GM06990 (cell line): ENCODE results near the gene KMT2E.
A peak's percentile ranks its signal among the peaks of the same experiment; 100 is the strongest.

Experiments
- DNase-seq: peaks from one replicate; pipeline ENCODE4 v3.0.0-alpha.2; 2011; ENCODE audit not compliant: insufficient read length; ENCODE audit errors: extremely low read depth
- H3K27me3 ChIP-seq: replicated peaks from 2 replicates; pipeline ENCODE4 v1.6.0; 2011; ENCODE audit warnings: low read length; ENCODE audit not compliant: control insufficient read depth, insufficient read depth
- H3K36me3 ChIP-seq: 2 replicates; pipeline ENCODE4 v1.5.1; 2011; ENCODE audit warnings: low read length; ENCODE audit not compliant: control insufficient read depth, insufficient read depth
- H3K4me3 ChIP-seq: replicated peaks from 2 replicates; pipeline ENCODE4 v1.5.1; 2011; ENCODE audit warnings: low read depth, mild to moderate bottlenecking, control low read depth, low read length
- TF ChIP-seq, protein P1 (sequence below): IDR thresholded peaks from 2 replicates; pipeline ENCODE4 v1.5.1; 2011; ENCODE audit warnings: low read length, control low read depth, mild to moderate bottlenecking, inconsistent platforms; ENCODE audit not compliant: insufficient read depth, poor library complexity, severe bottlenecking

The KMT2E gene

DNA sequence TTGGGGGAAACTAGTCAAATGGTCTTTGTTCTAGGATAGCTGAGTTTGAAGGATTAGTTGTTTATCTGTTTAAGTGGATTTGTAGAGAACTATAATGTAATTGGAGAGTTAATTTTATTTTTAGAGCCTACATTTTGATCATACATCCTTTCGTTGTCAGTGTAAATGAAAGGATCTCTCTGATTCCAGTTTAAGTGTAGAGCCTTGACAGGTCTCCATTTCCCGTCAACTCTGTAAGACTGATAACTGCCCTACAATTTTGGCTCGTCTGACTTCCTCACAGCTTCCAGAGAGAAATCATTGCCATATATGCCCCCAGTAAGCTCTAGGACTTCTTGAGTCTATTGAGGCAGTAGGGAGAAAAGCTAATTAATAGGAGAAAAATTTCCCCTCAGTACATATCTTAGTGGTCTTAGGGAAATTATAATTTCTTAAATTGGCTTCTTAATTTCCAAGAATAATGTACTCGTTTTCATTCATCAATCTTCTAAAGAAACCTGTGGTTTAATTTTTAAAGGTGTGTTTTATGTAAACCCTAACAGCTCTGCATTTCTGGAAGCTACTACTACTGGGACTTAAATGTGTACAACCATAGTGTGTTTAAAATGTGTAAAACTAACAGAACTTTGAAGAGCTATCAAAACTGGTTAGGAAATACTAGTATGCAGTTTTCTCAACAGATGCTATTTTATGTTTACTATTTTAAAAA lies 3.8 kb downstream of the KMT2E start:
- TF ChIP-seq, protein P1, sequence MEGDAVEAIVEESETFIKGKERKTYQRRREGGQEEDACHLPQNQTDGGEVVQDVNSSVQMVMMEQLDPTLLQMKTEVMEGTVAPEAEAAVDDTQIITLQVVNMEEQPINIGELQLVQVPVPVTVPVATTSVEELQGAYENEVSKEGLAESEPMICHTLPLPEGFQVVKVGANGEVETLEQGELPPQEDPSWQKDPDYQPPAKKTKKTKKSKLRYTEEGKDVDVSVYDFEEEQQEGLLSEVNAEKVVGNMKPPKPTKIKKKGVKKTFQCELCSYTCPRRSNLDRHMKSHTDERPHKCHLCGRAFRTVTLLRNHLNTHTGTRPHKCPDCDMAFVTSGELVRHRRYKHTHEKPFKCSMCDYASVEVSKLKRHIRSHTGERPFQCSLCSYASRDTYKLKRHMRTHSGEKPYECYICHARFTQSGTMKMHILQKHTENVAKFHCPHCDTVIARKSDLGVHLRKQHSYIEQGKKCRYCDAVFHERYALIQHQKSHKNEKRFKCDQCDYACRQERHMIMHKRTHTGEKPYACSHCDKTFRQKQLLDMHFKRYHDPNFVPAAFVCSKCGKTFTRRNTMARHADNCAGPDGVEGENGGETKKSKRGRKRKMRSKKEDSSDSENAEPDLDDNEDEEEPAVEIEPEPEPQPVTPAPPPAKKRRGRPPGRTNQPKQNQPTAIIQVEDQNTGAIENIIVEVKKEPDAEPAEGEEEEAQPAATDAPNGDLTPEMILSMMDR: no peak
- DNase-seq: no peak
- no peaks in the 10 kb centered on the region for H3K36me3 ChIP-seq
- no peaks in the 10 kb centered on the region for H3K27me3 ChIP-seq
- peak overlapping the region; percentile 99 for H3K4me3 ChIP-seq

DNA sequence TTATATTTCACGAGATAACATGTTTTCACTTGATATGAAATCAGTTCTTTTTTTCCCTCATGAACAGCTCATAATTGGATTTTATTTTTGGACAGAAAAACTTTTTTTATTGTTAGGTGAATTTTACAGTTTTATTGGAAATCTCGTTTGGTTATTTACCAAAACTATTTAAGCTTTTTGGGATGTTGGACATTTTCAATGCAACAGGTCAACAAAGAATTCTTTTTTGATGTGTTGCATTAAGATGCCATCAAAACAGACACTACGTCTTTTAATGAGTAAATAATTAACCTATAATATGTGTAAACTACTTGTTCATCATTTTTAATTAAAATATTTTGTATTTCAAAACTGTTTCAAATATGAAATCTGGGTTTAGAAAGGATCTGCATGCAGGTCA lies 5.3 kb downstream of the KMT2E start:
- Histone ChIP-seq H3K4me3 (peak overlapping the region; percentile 27; the same call in 1 of the 2 replicates), H3K27me3 (no peaks in the 10 kb centered on the region), H3K36me3 (no peaks in the 10 kb centered on the region)
- TF ChIP-seq, protein P1: no peak
- DNase-seq: no peak

DNA sequence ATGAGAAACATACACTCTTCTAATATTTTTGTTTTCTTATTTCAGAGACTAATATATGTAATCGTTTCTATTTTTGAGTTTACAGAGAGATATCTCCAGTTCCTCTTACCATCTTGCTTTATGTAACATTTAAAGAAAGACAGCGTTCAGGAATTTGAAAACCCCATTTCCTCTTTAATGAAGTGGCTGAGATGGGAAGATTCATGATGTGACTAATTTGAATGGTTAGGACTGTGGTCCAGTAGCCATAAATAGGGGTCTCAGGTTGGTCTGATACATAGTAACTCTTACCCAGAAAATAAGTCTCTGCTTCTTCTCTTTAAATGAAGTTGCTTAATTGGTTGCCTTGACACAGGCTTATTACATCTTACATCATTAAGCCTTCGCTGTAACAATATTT lies 6.9 kb downstream of the KMT2E start:
- TF ChIP-seq, protein P1: no peak
- DNase-seq: no peak
- H3K4me3 ChIP-seq: no peak overlapping the region

DNA sequence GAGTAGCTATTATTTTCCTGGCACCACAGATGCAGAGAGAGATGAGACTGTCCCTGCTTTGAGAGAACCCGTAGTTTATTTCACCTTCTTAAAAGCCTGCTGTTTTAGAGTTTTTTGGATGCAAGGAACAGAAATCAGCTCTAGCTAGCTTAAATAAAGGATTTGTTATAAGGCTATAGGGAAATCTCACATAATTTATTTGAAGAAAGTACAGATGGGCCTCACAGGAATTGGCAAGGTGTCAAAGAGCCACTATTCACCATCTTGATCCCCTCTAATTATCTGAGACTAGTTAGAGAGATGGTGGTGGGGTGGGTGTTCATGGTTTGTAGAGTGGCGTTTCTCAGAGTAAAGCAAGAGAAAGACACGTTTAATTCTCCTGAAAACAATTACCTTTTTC lies 7.3 kb downstream of the KMT2E start:
- TF ChIP-seq, protein P1: no peak
- Histone ChIP-seq H3K27me3 (no peaks in the 10 kb centered on the region), H3K36me3 (no peaks in the 10 kb centered on the region), H3K4me3 (no peak overlapping the region)
- DNase-seq: no peak

More for the DNA sequence above, 6.9 kb downstream of the KMT2E start:
- H3K36me3 ChIP-seq: no peaks in the 10 kb centered on the region
- no peaks in the 10 kb centered on the region for H3K27me3 ChIP-seq

DNA sequence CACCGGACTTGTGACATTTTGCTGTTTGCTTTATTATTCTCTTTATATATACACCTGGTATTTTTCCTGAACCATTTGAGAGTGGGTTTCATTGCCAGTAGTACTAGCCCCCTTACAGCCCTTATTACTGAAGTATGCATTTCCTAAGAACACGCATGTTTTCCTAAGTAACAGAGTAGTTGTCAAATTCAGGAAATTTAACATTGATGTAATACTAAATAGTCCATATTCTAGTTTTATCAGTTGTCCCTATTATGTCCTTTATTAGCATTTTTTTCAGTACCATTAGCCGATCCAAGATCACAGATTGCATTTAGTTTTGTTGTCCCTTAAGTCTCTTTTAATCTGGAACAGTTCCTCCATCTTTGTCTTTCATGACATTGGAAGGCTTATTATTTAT lies 8.0 kb downstream of the KMT2E start:
- Histone ChIP-seq H3K4me3 (no peak overlapping the region; the same call in 1 of the 2 replicates), H3K27me3 (no peaks in the 10 kb centered on the region), H3K36me3 (no peaks in the 10 kb centered on the region)
- TF ChIP-seq, protein P1: no peak
- no peak for DNase-seq

DNA sequence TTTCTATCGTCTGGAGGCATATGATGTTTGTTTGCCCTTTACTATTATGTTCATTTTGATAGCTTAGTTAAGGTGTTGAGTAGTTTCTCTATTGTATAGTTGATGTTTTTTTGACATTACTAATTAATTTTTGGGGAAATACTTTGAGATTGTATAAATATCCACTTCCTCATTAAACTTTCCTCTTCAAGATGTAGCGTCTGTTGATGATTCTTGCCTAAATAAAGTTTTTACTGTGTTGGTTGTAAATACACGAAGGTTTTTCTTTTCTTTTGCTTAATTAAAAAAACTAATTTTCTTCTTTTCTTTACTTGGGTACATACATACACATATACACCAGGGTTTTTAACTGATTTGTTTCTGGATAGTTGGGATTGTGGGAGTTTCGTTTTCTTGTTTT lies 8.5 kb downstream of the KMT2E start:
- no peaks in the 10 kb centered on the region for H3K36me3 ChIP-seq
- no peaks in the 10 kb centered on the region for H3K27me3 ChIP-seq
- TF ChIP-seq, protein P1: no peak
- no peak overlapping the region for H3K4me3 ChIP-seq
- DNase-seq: no peak
